Endodermal cell (in vitro differentiated cells): ENCODE results near the gene NATD1. TPM values are rescaled to one million over a fixed set of nuclear protein-coding genes. Genes with fewer than 3 reads are reported as not detected.
"Not testable (repeated sequence)": the region's sequence is repeated elsewhere in the genome, so short reads cannot be mapped to it uniquely, and the experiment has no call there.

Experiments used
- DNase-seq: peaks from one replicate; pipeline ENCODE4 v3.0.0-alpha.2; 2017
- H3K27ac ChIP-seq: 2 replicates; pipeline ENCODE4 v1.5.1; 2013; ENCODE audit warnings: mild to moderate bottlenecking, low read depth, low read length, moderate library complexity
- H3K27me3 ChIP-seq: 2 replicates; pipeline ENCODE4 v1.6.1; 2013; ENCODE audit warnings: mild to moderate bottlenecking, low read length, moderate library complexity; ENCODE audit not compliant: insufficient read depth, control insufficient read depth, poor library complexity, severe bottlenecking
- H3K36me3 ChIP-seq: 2 replicates; pipeline ENCODE4 v1.7.0; 2013; ENCODE audit warnings: mild to moderate bottlenecking, low read length, moderate library complexity; ENCODE audit not compliant: control insufficient read depth, insufficient read depth
- H3K4me1 ChIP-seq: one replicate; pipeline ENCODE4 v1.7.0; 2013; ENCODE audit warnings: low read length; ENCODE audit not compliant: control insufficient read depth, insufficient read depth
- H3K4me3 ChIP-seq: 2 replicates; pipeline ENCODE4 v1.5.1; 2013; ENCODE audit warnings: mild to moderate bottlenecking, low read length, moderate library complexity
- H3K9ac ChIP-seq: 2 replicates; pipeline ENCODE4 v1.6.1; 2013; ENCODE audit warnings: mild to moderate bottlenecking, low read length, moderate library complexity; ENCODE audit not compliant: poor library complexity, severe bottlenecking; ENCODE audit errors: extremely low read depth
- H3K9me3 ChIP-seq: 2 replicates; pipeline ENCODE4 v1.6.1; 2013; ENCODE audit warnings: mild to moderate bottlenecking, low read length, moderate library complexity; ENCODE audit not compliant: control insufficient read depth
- H3K27ac Mint-ChIP-seq: 2 replicates; pipeline ENCODE4 v1.8.0; 2020; ENCODE audit warnings: mixed read lengths
- H3K27me3 Mint-ChIP-seq: 2 replicates; pipeline ENCODE4 v1.8.0; 2021; ENCODE audit warnings: mild to moderate bottlenecking, mixed read lengths; ENCODE audit not compliant: insufficient read depth
- H3K36me3 Mint-ChIP-seq: 2 replicates; pipeline ENCODE4 v1.8.0; 2020; ENCODE audit warnings: low read depth, mixed read lengths
- H3K4me1 Mint-ChIP-seq: 2 replicates; pipeline ENCODE4 v1.8.0; 2020; ENCODE audit warnings: mixed read lengths
- H3K4me3 Mint-ChIP-seq: 2 replicates; pipeline ENCODE4 v1.8.0; 2020; ENCODE audit warnings: mild to moderate bottlenecking, moderate library complexity, mixed read lengths
- H3K9me3 Mint-ChIP-seq: 2 replicates; pipeline ENCODE4 v1.8.0; 2020; ENCODE audit warnings: mild to moderate bottlenecking, mixed read lengths
- WGBS, 2 experiments: methylation state at CpG; one replicate each; pipeline versions ENCODE4 v1.1.5 to v1.1.7; 2013; ENCODE audit warnings: missing lambda C conversion rate in 2 of 2, mixed read lengths in 1 of 2; ENCODE audit not compliant: insufficient coverage in 1 of 2, insufficient read length in 1 of 2; 5-methylcytosine and 5-hydroxymethylcytosine counted together
- total RNA-seq, 2 donors: library from RNA; stranded (reverse); fragmentation: NEBNext Ultra II Directional in 1 of 2; extraction: Animal tissue kit (Norgen Biotek cat#: 25700) in 1 of 2; gene quantifications; 2 replicates in 1 of 2; 3 replicates in 1 of 2; pipeline ENCODE4 v1.2.1, GENCODE V29; 2021
- TF ChIP-seq, protein P1 (sequence below): fragments of 200-600 bp; sonication (generic); conservative IDR thresholded peaks from 2 replicates; pipeline ENCODE4 v1.5.0; 2021; ENCODE audit warnings: antibody characterized with exemption, mild to moderate bottlenecking

NATD1 gene
- total RNA-seq, 2 donors from 2014 or later = 12.2 to 17.2 TPM

DNA sequence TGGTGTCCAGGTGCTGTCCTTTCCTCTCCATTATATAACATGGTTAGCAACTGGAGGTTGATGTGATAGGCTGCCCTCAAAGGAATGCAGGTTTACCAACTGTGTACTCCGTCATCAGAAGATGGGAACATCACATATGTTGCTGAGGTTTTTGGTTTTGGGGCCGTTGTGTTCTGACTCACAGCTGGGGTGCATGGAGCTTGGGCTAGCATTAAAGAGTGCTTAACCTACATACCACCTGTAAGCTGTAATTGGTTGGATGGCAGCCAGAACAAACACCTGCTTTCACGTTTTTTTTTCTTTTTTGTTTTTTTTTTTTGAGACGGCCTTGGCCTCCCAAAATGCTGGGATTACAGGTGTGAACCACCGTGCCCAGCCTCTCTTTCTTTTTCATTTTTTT, 60.2 kb downstream of the NATD1 start:
- 86 to 90% methylated on average over 5 of the region's 5 CpGs for WGBS, 2 experiments
- no peaks in the 10 kb centered on the region for H3K9me3 ChIP-seq

DNA sequence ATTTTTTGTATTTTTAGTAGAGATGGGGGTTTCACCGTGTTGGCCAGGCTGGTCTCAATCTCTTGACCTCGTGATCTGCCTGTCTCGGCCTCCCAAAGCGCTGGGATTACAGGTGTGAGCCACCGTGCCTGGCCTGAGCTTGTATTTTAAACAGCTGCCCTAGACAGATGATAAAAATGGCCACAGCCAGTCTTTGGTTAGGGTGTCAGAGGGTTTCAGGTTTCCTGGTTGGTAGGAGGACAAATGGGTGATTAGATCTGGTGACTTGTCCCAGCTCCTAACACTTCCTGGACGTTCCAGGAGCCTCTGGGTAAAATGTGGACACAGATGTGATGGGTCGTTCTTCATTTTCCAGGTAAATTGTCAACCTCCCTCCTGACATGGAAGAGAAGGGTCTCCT, 60.8 kb downstream of the NATD1 start:
- not testable (repeated sequence) for H3K4me3 Mint-ChIP-seq, H3K9me3 Mint-ChIP-seq, H3K27ac ChIP-seq, DNase-seq, H3K27ac Mint-ChIP-seq, H3K4me1 ChIP-seq, H3K9ac ChIP-seq, H3K4me1 Mint-ChIP-seq, H3K27me3 ChIP-seq, H3K27me3 Mint-ChIP-seq, H3K4me3 ChIP-seq, H3K9me3 ChIP-seq
- H3K36me3 ChIP-seq = peaks cover 70% of the 10 kb centered on the region
- WGBS, 2 experiments = 98% methylated on average over 6 to 7 of the region's 7 CpGs
- H3K36me3 Mint-ChIP-seq = peaks cover 51% of the 10 kb centered on the region

More for the DNA sequence above, 60.2 kb downstream of the NATD1 start:
- TF ChIP-seq, protein P1, sequence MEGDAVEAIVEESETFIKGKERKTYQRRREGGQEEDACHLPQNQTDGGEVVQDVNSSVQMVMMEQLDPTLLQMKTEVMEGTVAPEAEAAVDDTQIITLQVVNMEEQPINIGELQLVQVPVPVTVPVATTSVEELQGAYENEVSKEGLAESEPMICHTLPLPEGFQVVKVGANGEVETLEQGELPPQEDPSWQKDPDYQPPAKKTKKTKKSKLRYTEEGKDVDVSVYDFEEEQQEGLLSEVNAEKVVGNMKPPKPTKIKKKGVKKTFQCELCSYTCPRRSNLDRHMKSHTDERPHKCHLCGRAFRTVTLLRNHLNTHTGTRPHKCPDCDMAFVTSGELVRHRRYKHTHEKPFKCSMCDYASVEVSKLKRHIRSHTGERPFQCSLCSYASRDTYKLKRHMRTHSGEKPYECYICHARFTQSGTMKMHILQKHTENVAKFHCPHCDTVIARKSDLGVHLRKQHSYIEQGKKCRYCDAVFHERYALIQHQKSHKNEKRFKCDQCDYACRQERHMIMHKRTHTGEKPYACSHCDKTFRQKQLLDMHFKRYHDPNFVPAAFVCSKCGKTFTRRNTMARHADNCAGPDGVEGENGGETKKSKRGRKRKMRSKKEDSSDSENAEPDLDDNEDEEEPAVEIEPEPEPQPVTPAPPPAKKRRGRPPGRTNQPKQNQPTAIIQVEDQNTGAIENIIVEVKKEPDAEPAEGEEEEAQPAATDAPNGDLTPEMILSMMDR = no peak
- no peak overlapping the region for H3K4me3 Mint-ChIP-seq
- H3K27me3 ChIP-seq = no peaks in the 10 kb centered on the region
- H3K9me3 Mint-ChIP-seq = no peaks in the 10 kb centered on the region
- no peaks in the 10 kb centered on the region for H3K4me1 Mint-ChIP-seq
- H3K9ac ChIP-seq = no peak overlapping the region
- peaks cover 77% of the 10 kb centered on the region for H3K36me3 ChIP-seq
- H3K4me1 ChIP-seq = no peaks in the 10 kb centered on the region
- H3K27ac ChIP-seq = no peak overlapping the region
- peaks cover 58% of the 10 kb centered on the region for H3K36me3 Mint-ChIP-seq
- no peak overlapping the region for H3K4me3 ChIP-seq
- no peak for DNase-seq
- H3K27ac Mint-ChIP-seq = no peak overlapping the region
- no peaks in the 10 kb centered on the region for H3K27me3 Mint-ChIP-seq

DNA sequence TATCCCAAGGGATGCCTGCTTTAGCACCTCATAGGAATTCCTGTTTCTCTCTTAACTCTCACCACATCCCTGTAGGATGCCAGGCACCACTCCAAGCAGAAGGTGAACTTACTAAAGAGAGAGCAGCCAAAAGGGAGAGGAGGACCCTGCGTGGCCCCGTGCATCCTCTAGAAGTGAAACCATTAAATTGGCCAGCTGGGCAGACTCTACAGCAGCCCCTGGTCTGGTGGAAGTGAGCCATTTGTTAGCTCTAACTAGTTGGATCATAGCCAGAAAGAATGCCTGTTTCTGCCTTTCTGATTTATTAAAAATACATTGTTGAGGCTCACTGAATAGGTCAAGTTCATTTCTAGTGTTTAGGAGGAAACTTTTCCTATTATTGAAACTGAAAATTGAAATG, 61.5 kb downstream of the NATD1 start:
- Mint-ChIP-seq H3K4me3 (no peak overlapping the region), H3K27me3 (no peaks in the 10 kb centered on the region), H3K27ac (no peak overlapping the region), H3K36me3 (peaks cover 46% of the 10 kb centered on the region), H3K4me1 (no peaks in the 10 kb centered on the region), H3K9me3 (no peaks in the 10 kb centered on the region)
- TF ChIP-seq, protein P1 = no peak
- peaks cover 65% of the 10 kb centered on the region for H3K36me3 ChIP-seq
- no peaks in the 10 kb centered on the region for H3K27me3 ChIP-seq
- H3K9ac ChIP-seq = no peak overlapping the region
- H3K4me1 ChIP-seq = no peaks in the 10 kb centered on the region
- no peak overlapping the region for H3K4me3 ChIP-seq
- no peak overlapping the region for H3K27ac ChIP-seq
- no peaks in the 10 kb centered on the region for H3K9me3 ChIP-seq
- 90 to 92% methylated on average over 2 of the region's 2 CpGs for WGBS, 2 experiments
- DNase-seq = no peak

DNA sequence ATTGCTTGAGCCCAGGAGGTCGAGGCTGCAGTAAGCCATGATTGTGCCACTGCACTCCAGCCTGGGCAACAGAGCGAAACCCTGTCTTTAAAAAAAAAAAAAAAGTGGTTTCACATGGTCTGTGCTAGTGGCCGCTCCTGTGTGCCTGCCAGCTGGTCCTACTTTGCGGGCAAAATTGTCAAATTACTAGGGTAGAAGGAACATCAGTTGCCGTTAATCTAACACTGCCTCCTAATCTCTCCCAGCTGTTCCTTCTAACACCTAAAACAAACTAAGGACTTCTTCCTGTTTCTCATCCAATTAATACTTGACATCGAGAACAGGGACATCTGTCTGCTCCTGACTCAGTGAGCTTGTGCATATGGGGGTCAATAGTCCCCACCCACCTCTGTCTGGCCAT, 63.1 kb downstream of the NATD1 start:
- H3K27me3 Mint-ChIP-seq = no peaks in the 10 kb centered on the region
- peaks cover 49% of the 10 kb centered on the region for H3K36me3 Mint-ChIP-seq
- TF ChIP-seq, protein P1 = no peak
- no peak overlapping the region for H3K9ac ChIP-seq
- no peak overlapping the region for H3K4me3 ChIP-seq
- H3K27ac ChIP-seq = no peak overlapping the region
- H3K27me3 ChIP-seq = no peaks in the 10 kb centered on the region
- no peak for DNase-seq
- WGBS, 2 experiments = 92 to 100% methylated on average over 4 to 6 of the region's 6 CpGs
- H3K27ac Mint-ChIP-seq = no peak overlapping the region
- H3K4me3 Mint-ChIP-seq = no peak overlapping the region
- no peaks in the 10 kb centered on the region for H3K9me3 ChIP-seq
- H3K4me1 Mint-ChIP-seq = no peaks in the 10 kb centered on the region
- H3K36me3 ChIP-seq = peaks cover 64% of the 10 kb centered on the region
- H3K9me3 Mint-ChIP-seq = no peaks in the 10 kb centered on the region
- H3K4me1 ChIP-seq = no peaks in the 10 kb centered on the region
